ENCODE data around the gene TOM1L1. TPM values are rescaled to one million over a fixed set of nuclear protein-coding genes. Genes with fewer than 3 reads are reported as not detected.

TOM1L1 gene
- total and polyA plus RNA-seq, 2 of the 8 experiments (the other 6 are each of a cell fraction or from before 2014, with no cell fraction given), result 47.0 to 60.8 TPM

DNA sequence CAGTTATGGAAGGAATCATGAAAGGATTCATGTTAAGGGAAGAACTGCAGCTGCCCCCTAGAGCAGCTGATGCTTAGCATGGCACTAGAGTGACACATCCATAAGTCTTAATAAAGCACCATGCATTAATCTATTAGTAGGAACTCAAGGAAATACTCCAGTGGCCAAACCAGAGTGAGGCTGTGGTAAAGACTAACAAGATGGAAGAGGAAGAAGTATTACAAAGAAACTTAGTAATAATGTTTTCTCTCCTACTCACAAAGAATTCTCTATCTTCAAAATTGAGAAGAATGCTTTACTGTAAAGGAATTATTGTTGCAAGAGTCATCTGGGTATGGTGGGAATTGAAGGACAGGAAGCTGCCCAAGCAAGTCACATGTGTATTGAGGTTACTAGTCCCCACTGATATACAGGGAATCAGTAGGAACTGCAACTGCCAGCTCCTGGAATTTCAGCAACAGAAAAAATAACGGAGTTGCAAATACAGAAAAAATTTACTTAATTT lies 29.9 kb upstream of the TOM1L1 start:
- H4K20me1 ChIP-seq (replicated peaks in 1 of 2; ENCODE audit: control insufficient read depth in 1 of 2, insufficient read depth in 2 of 2, low read length in 2 of 2), result no peaks in the 10 kb centered on the region
- H4K8ac ChIP-seq (ENCODE audit: extremely low read depth, insufficient read depth, low read length), result no peak overlapping the region
- no peak overlapping the region for H2BK120ac ChIP-seq (replicated peaks; ENCODE audit: low read depth, low read length)
- no peaks in the 10 kb centered on the region for H3K27me3 ChIP-seq (replicated peaks in 1 of 4; ENCODE audit: control insufficient read depth in 3 of 4, extremely low read depth in 1 of 4, insufficient read depth in 3 of 4, low read length in 3 of 4)
- no peak overlapping the region for H2BK5ac ChIP-seq (ENCODE audit: low read depth, low read length)
- H2AFZ ChIP-seq (ENCODE audit: low read length), result no peak overlapping the region
- H4K91ac ChIP-seq (replicated peaks; ENCODE audit: insufficient read length, low read length), result no peak overlapping the region
- H2BK15ac ChIP-seq (ENCODE audit: low read length), result no peak overlapping the region
- H2BK12ac ChIP-seq (ENCODE audit: low read depth, low read length), result no peak overlapping the region
- CTCF ChIA-PET (ENCODE audit: partially characterized antibody), result interaction anchor here (1.3 kb wide), 1 partner anchor 444 kb away, joined by 3 read pairs; no protein-coding TSS in a partner anchor
- H3K14ac ChIP-seq (ENCODE audit: insufficient read length), result no peak overlapping the region
- FAIRE-seq (no peak), DNase-seq (ENCODE audit: low read depth in 1 of 2, low spot score in 2 of 2) (no peak)
- POLR2A ChIA-PET (ENCODE audit: partially characterized antibody), result no interaction called here
- no peak overlapping the region for H2BK20ac ChIP-seq (ENCODE audit: low read length)
- H2AK5ac ChIP-seq (ENCODE audit: low read depth, low read length), result no peak overlapping the region
- no peak overlapping the region for H4K5ac ChIP-seq (ENCODE audit: insufficient read length, low read depth, low read length)
- H3K18ac ChIP-seq (ENCODE audit: extremely low read depth, low read length), result no peak overlapping the region
- H3K36me3 ChIP-seq (ENCODE audit: control insufficient read depth in 2 of 4, insufficient read depth in 4 of 4, low read length in 3 of 4), result no peaks in the 10 kb centered on the region
- H3K56ac ChIP-seq (replicated peaks; ENCODE audit: insufficient read length, low read depth, low read length), result no peak overlapping the region
- H3K79me1 ChIP-seq (ENCODE audit: low read depth, low read length), result no peaks in the 10 kb centered on the region
- H3K4ac ChIP-seq (replicated peaks; ENCODE audit: insufficient read length, low read depth, low read length), result no peak overlapping the region
- H3K23me2 ChIP-seq (ENCODE audit: low read depth, low read length), result no peaks in the 10 kb centered on the region
- 94% methylated on average over 1 of the region's 1 CpG; no CpG with 5 or more reads in 1 of the 2 experiments for WGBS, 2 experiments (ENCODE audit: extremely low coverage in 1 of 2, insufficient coverage in 1 of 2, insufficient read length in 1 of 2, insufficient replicate concordance in 2 of 2, low coverage in 1 of 2, low lambda C conversion rate in 2 of 2, missing lambda C conversion rate in 1 of 2)
- H3K4me3 ChIP-seq (ENCODE audit: extremely low read depth in 1 of 4, insufficient read depth in 2 of 4, low read depth in 3 of 4, low read length in 4 of 4), result no peak overlapping the region
- no peaks in the 10 kb centered on the region for H3K9me3 ChIP-seq (ENCODE audit: insufficient read depth in 2 of 2, low read depth in 1 of 2, low read length in 1 of 2)
- no peak overlapping the region for H3K4me2 ChIP-seq (ENCODE audit: insufficient read depth in 1 of 2, low read depth in 2 of 2, low read length in 2 of 2)
- H3K4me1 ChIP-seq (replicated peaks in 1 of 4; ENCODE audit: control insufficient read depth in 3 of 4, insufficient read depth in 4 of 4, low read length in 3 of 4), result peaks cover 0 to under 1% (median 0%) of the 10 kb centered on the region in 4 experiments; a peak in 1 of 7 replicates
- H3K79me2 ChIP-seq (ENCODE audit: control insufficient read depth in 1 of 2, insufficient read depth in 2 of 2, low read length in 2 of 2), result no peaks in the 10 kb centered on the region
- H3K9ac ChIP-seq (replicated peaks in 1 of 4; ENCODE audit: extremely low read depth in 1 of 4, low read depth in 3 of 4, low read length in 3 of 4), result no peak overlapping the region
- no peak overlapping the region for H3K27ac ChIP-seq (ENCODE audit: low read depth, low read length)
- no peak overlapping the region for H3K23ac ChIP-seq (ENCODE audit: insufficient read length)
- TF ChIP-seq TCF12 (IDR thresholded peaks at IDR 0.05; ENCODE audit: low read depth, low read length) (no peak), POLR2AphosphoS5 (IDR thresholded peaks at IDR 0.05; ENCODE audit: low read depth, low read length) (no peak), RNF2 (IDR thresholded peaks at IDR 0.05; ENCODE audit: borderline replicate concordance, low read depth, low read length, missing control alignments, poor library complexity, severe bottlenecking) (no peak), CHD1 (IDR thresholded peaks at IDR 0.05; ENCODE audit: low read depth, low read length) (no peak), SIX5 (IDR thresholded peaks at IDR 0.05; ENCODE audit: low read depth, low read length) (no peak), EP300 (IDR thresholded peaks at IDR 0.05; ENCODE audit: borderline replicate concordance in 1 of 2, low read depth in 2 of 2, low read length in 2 of 2) (no peak), CBX8 (IDR thresholded peaks at IDR 0.05; ENCODE audit: borderline replicate concordance, low read depth, low read length) (no peak), SP2 (IDR thresholded peaks at IDR 0.05; ENCODE audit: low read length) (no peak), SP1 (IDR thresholded peaks at IDR 0.05; ENCODE audit: low read depth, low read length) (no peak), RBBP5 (IDR thresholded peaks at IDR 0.05; ENCODE audit: borderline replicate concordance, low read depth, low read length) (no peak), POU5F1 (IDR thresholded peaks at IDR 0.05; ENCODE audit: low read depth, low read length) (no peak)
- TF ChIP-seq, protein P1, sequence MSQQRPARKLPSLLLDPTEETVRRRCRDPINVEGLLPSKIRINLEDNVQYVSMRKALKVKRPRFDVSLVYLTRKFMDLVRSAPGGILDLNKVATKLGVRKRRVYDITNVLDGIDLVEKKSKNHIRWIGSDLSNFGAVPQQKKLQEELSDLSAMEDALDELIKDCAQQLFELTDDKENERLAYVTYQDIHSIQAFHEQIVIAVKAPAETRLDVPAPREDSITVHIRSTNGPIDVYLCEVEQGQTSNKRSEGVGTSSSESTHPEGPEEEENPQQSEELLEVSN (IDR thresholded peaks at IDR 0.05), result no peak
